AG04449 (cell line): ENCODE data around the gene ATAD5.
"Not testable (repeated sequence)": the region's sequence is repeated elsewhere in the genome, so short reads cannot be mapped to it uniquely, and the experiment has no call there.

Experiments used
- CTCF ChIA-PET: fragments of 350-600 bp; formaldehyde crosslinking; extraction: SDS; loops from one replicate; lab custom pipeline; 2021; ENCODE audit warnings: antibody characterized with exemption; lab: Yijun Ruan, JAX
- POLR2A ChIA-PET: fragments of 400-600, 350-600 bp; formaldehyde crosslinking; extraction: SDS; loops from one replicate; lab custom pipeline; 2020; ENCODE audit warnings: antibody characterized with exemption, inconsistent platforms; lab: Yijun Ruan, JAX
- DNase-seq: peaks from one replicate; pipeline ENCODE4 v3.0.0-alpha.2; 2010; ENCODE audit warnings: low read depth, low spot score
- H3K4me3 ChIP-seq: 2 replicates; pipeline ENCODE4 v1.5.1; 2011; ENCODE audit warnings: low read depth, mild to moderate bottlenecking, control low read depth, low read length
- CTCF ChIP-seq: IDR thresholded peaks from one replicate; pipeline ENCODE4 v1.5.1; 2011; ENCODE audit warnings: mild to moderate bottlenecking, moderate library complexity, low read length, control low read depth, inconsistent platforms; ENCODE audit not compliant: insufficient read depth; ENCODE audit errors: missing control alignments

Gene ATAD5

GRCh38 chr17:30821871-30822723 is 9.7 kb upstream of the ATAD5 start:
- ChIA-PET CTCF (no interaction called here), POLR2A (interaction anchor here (0.5 kb wide), 1 partner anchor 12 kb away, joined by 3 read pairs; no protein-coding TSS in a partner anchor)
- DNase-seq: no peak
- no peak overlapping the region for H3K4me3 ChIP-seq
- TF ChIP-seq CTCF: no peak

- POLR2A ChIA-PET, DNase-seq, H3K4me3 ChIP-seq: not testable (repeated sequence)
- CTCF ChIA-PET: interaction anchor here (2.0 kb wide), 1 partner anchor 11 kb away, joined by 10 read pairs; no protein-coding TSS in a partner anchor
Measured at GRCh38 chr17:30822919-30823318, 8.8 kb upstream of the ATAD5 start.

GRCh38 chr17:30823421-30823820 is 8.3 kb upstream of the ATAD5 start:
- POLR2A ChIA-PET: no interaction called here
- DNase-seq: no peak
- H3K4me3 ChIP-seq: peak overlapping the region; percentile 86
- CTCF ChIA-PET: interaction anchor here (0.7 to 3.7 kb wide), 5 partner anchors 10 to 715 kb away, joined by 3 to 18 read pairs (median 4); no protein-coding TSS in a partner anchor
- no peak for TF ChIP-seq CTCF

- H3K4me3 ChIP-seq: peak overlapping the region; percentile 86
- no peak for DNase-seq
- POLR2A ChIA-PET: no interaction called here
- CTCF ChIA-PET: interaction anchor here (0.7 to 3.7 kb wide), 13 partner anchors 9 to 715 kb away, joined by 3 to 18 read pairs (median 4); partner anchors contain the start of genes GOSR1 and RNF135
- TF ChIP-seq CTCF: no peak
Measured at GRCh38 chr17:30824002-30824355, 7.8 kb upstream of the ATAD5 start.

GRCh38 chr17:30824356-30825145 is 7.2 kb upstream of the ATAD5 start, which contains the start of gene CRLF3:
Gene CRLF3, minus strand, starts transcription at chr17:30824692. Its CDS starts 41 bp downstream, at chr17:30824651.
- CTCF ChIA-PET: interaction anchor here (0.6 to 3.7 kb wide), 16 partner anchors 9 to 720 kb away, joined by 3 to 18 read pairs (median 4); partner anchors contain the start of genes GOSR1 and RNF135
- peak; percentile 12 for DNase-seq
- POLR2A ChIA-PET: no interaction called here
- TF ChIP-seq CTCF: peak; percentile 49
- peak within 1 kb of the TSS; percentile 86 for H3K4me3 ChIP-seq

GRCh38 chr17:30827082-30827481 is 4.7 kb upstream of the ATAD5 start:
- no peak overlapping the region for H3K4me3 ChIP-seq
- no peak for TF ChIP-seq CTCF
- POLR2A ChIA-PET: no interaction called here
- DNase-seq: no peak
- CTCF ChIA-PET: interaction anchor here (0.8 kb wide), 1 partner anchor 486 kb away, joined by 3 read pairs; no protein-coding TSS in a partner anchor
